GM12801 (cell line): ENCODE data around the gene CAGE1.

ENCODE experiments used
- CTCF ChIP-seq: IDR thresholded peaks from one replicate; pipeline ENCODE4 v1.5.1; 2011; ENCODE audit warnings: control low read depth; ENCODE audit not compliant: insufficient read length; ENCODE audit errors: extremely low read depth

The CAGE1 gene

GRCh38 chr6:7312616-7313504 is 76.7 kb downstream of the CAGE1 start, which contains the start of gene SSR1:
TSS of gene SSR1 (minus strand) at chr6:7313199. CDS start at chr6:7313120, 79 bp downstream.
- no peak for TF ChIP-seq CTCF

GRCh38 chr6:7311917-7312615 is 77.5 kb downstream of the CAGE1 start:
- TF ChIP-seq CTCF: no peak

- no peak for TF ChIP-seq CTCF
Observed at GRCh38 chr6:7311176-7311575, 78.4 kb downstream of the CAGE1 start.

- TF ChIP-seq CTCF: no peak
Observed at GRCh38 chr6:7309050-7309449, 80.5 kb downstream of the CAGE1 start.

- no peak for TF ChIP-seq CTCF
Observed at GRCh38 chr6:7307533-7307932, 82.0 kb downstream of the CAGE1 start.

GRCh38 chr6:7304821-7305220 is 84.7 kb downstream of the CAGE1 start:
- no peak for TF ChIP-seq CTCF

- TF ChIP-seq CTCF: no peak
Observed at GRCh38 chr6:7301702-7302101, 87.8 kb downstream of the CAGE1 start.
